Transverse colon (tissue), 4 donors: ENCODE results near the gene ELAVL3.

Experiments
- CTCF ChIP-seq, 5 experiments: fragments of 200-600 bp in 3 of 5; fragments of 450-650 bp in 2 of 5; sonication (generic) in 3 of 5; IDR thresholded peaks; 1 replicate in 2 of 5; 2 replicates in 3 of 5; pipeline ENCODE4 v1.5.1; 2016 to 2017; ENCODE audit warnings: antibody characterized with exemption in 5 of 5, inconsistent platforms in 3 of 5, mild to moderate bottlenecking in 2 of 5, moderate library complexity in 1 of 5
- POLR2AphosphoS5 ChIP-seq, 3 donors: sonication (generic); formaldehyde crosslinking; IDR thresholded peaks; one replicate each; pipeline ENCODE4 v1.6.1; 2016; ENCODE audit warnings: antibody characterized with exemption in 3 of 3

GRCh38 chr19:11519138-11519537 is 38.3 kb upstream of the ELAVL3 start:
- TF ChIP-seq CTCF (IDR thresholded peaks at IDR 0.05) (no peak), POLR2AphosphoS5 (IDR thresholded peaks at IDR 0.05) (no peak)
